Measurements from ENCODE around the gene THOC6.

DNA sequence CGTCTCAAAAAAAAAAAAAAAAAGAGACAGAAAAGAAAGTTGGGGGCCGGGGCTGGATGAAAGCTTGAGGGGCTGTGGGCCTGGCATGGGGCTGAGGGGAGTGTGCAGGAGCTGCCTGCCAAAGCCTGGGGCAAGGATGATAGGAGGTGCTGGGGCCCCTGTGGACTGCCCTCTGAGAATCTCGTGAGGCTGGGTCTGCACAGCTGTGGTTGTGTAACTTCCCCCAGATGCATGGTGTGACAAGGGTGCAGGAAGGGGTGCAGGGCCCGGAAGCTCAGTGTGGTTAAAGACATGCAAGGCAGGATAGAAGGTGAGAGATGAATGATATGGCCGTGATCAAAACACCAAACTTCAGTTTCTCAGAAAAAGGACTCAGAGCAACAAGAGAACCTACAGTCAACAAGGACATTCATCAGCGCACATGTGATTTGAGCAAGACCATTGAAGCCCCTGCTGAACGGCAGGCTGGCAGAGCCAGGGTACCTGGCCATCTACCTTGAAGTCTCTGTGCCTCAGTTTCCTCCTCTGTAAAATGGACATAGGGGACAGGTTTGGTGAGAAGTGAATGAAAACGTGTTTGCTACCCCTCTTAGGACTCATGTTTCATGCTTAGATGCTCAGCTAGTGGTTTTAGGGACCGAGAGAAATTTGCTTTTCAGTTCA lies 51.2 kb downstream of the THOC6 start:
- TF ChIP-seq, protein P1, sequence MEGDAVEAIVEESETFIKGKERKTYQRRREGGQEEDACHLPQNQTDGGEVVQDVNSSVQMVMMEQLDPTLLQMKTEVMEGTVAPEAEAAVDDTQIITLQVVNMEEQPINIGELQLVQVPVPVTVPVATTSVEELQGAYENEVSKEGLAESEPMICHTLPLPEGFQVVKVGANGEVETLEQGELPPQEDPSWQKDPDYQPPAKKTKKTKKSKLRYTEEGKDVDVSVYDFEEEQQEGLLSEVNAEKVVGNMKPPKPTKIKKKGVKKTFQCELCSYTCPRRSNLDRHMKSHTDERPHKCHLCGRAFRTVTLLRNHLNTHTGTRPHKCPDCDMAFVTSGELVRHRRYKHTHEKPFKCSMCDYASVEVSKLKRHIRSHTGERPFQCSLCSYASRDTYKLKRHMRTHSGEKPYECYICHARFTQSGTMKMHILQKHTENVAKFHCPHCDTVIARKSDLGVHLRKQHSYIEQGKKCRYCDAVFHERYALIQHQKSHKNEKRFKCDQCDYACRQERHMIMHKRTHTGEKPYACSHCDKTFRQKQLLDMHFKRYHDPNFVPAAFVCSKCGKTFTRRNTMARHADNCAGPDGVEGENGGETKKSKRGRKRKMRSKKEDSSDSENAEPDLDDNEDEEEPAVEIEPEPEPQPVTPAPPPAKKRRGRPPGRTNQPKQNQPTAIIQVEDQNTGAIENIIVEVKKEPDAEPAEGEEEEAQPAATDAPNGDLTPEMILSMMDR (IDR thresholded peaks at IDR 0.05; ENCODE audit: low read depth, low read length, poor library complexity, severe bottlenecking): no peak
- TF ChIP-seq EZH2phosphoT487 (IDR thresholded peaks at IDR 0.05; ENCODE audit: borderline replicate concordance, low read length): no peak

Data from DOHH2 (cell line).